Right cardiac atrium (tissue), 5 donors: ENCODE data around the gene TRMT6. TPM values are rescaled to one million over a fixed set of nuclear protein-coding genes. Genes with fewer than 3 reads are reported as not detected.

ENCODE experiments used
- ATAC-seq, 2 donors: fragments of 200-7000 bp; cut with Tn5 transposase; one replicate each; pipeline versions ENCODE4 v1.8.0 to v1.9.1; 2020; ENCODE audit warnings: moderate library complexity in 2 of 2, mild to moderate bottlenecking in 1 of 2
- DNase-seq, 3 donors: peaks; one replicate each; pipeline ENCODE4 v3.0.0-alpha.2; 2020
- H3K27ac ChIP-seq: one replicate; pipeline ENCODE4 v1.5.1; 2013; ENCODE audit warnings: mild to moderate bottlenecking, low read length, control low read depth, moderate library complexity
- H3K27me3 ChIP-seq: one replicate; pipeline ENCODE4 v1.6.1; 2013; ENCODE audit not compliant: control insufficient read depth, insufficient read depth
- H3K4me1 ChIP-seq: one replicate; pipeline ENCODE4 v1.6.1; 2013; ENCODE audit warnings: low read length; ENCODE audit not compliant: control insufficient read depth, insufficient read depth
- H3K4me3 ChIP-seq: one replicate; pipeline ENCODE4 v1.5.1; 2013; ENCODE audit warnings: low read length, control low read depth
- H3K9me3 ChIP-seq: one replicate; pipeline ENCODE4 v1.6.1; 2013; ENCODE audit warnings: low read length; ENCODE audit not compliant: control insufficient read depth
- WGBS: extraction: QIAGEN DNeasy Blood & Tissue Kit; methylation state at CpG from one replicate; pipeline ENCODE4 v1.1.7; 2013; 5-methylcytosine and 5-hydroxymethylcytosine counted together
- intact Hi-C, 4 donors: fragments of 100-400 bp; cut with DNase I; formaldehyde crosslinking; loops; one replicate each; pipeline versions ENCODE4 v1.11.0 to v1.14.0; 2022 to 2023
- long read RNA-seq, 4 donors: library from polyadenylated mRNA; unstranded; transcript quantifications; one replicate each; pipeline ENCODE4 v2.0.0, GENCODE V29; 2020 to 2021
- polyA plus RNA-seq: library from polyadenylated mRNA; stranded (reverse); fragments of 200-250 nt; gene quantifications from one replicate; pipeline ENCODE4 v1.2.3, GENCODE V29; 2013
- total RNA-seq, 4 donors: library from RNA; stranded (reverse); fragmentation: NEBNext Ultra II Directional; extraction: Animal tissue kit (Norgen Biotek cat#: 25700); gene quantifications; one replicate each; pipeline ENCODE4 v1.2.1, GENCODE V29; 2021
- donor health status: healthy with polysubstance abuse.
- donor health status: DM: no; HTN: yes; CAD: no.
- donor health status: DM: no; HTN: no; CAD: no.
- donor health status: DM: no; HTN: yes; CAD: no; lungs with severe emphysema.
- donor health status: DM: yes; HTN: yes; CAD: no.

The TRMT6 gene
- total RNA-seq (10 to 100 TPM in 1 of 4 donors, 1 to 10 TPM in 3; 8.9 to 11.0 (median 9.5) TPM), polyA plus RNA-seq (7.6 TPM)
- long read RNA-seq, donor 1, transcript TRMT6-201 (11 exons, 2,327 nt) = major isoform, 18 of 22 reads
- long read RNA-seq, donor 1, partial matches to known transcripts = 3 of 22 reads
- long read RNA-seq, donor 1, other reads (novel, unspliced or antisense) = 1 of 22 reads
- long read RNA-seq, donor 2, transcript TRMT6-201 (11 exons, 2,327 nt) = major isoform, 12 of 13 reads
- long read RNA-seq, donor 2, partial matches to known transcripts = 0 of 13 reads
- long read RNA-seq, donor 2, other reads (novel, unspliced or antisense) = 1 of 13 reads
- long read RNA-seq, donor 3, transcript TRMT6-201 (11 exons, 2,327 nt) = major isoform, 9 of 30 reads
- long read RNA-seq, donor 3, partial matches to known transcripts = 19 of 30 reads
- long read RNA-seq, donor 3, other reads (novel, unspliced or antisense) = 1 of 30 reads
- long read RNA-seq, donor 4, transcript TRMT6-201 (11 exons, 2,327 nt) = major isoform, 9 of 11 reads
- long read RNA-seq, donor 4, partial matches to known transcripts = 2 of 11 reads
- long read RNA-seq, donor 4, other reads (novel, unspliced or antisense) = 0 of 11 reads

GRCh38 chr20:5950271-5951031, at the start of gene TRMT6, which contains the start of gene MCM8:
Gene TRMT6 (minus strand): TSS chr20:5950533. CDS start chr20:5950405, 128 bp downstream.
Gene MCM8 (plus strand): TSS chr20:5950652. CDS start chr20:5952016, 1,364 bp downstream.
- intact Hi-C loops = no loop called here
- Histone ChIP-seq H3K27ac (peak within 1 kb of the TSS; percentile 47), H3K4me1 (no peaks in the 10 kb centered on the region), H3K4me3 (peak within 1 kb of the TSS; percentile 79), H3K9me3 (no peaks in the 10 kb centered on the region), H3K27me3 (no peaks in the 10 kb centered on the region)
- under 1% methylated on average over 61 of the region's 61 CpGs for WGBS
- peak; percentile 98 to 99 (median 98) for DNase-seq
- ATAC-seq = peak; percentile 100

- Histone ChIP-seq H3K9me3 (no peaks in the 10 kb centered on the region), H3K4me3 (no peak overlapping the region), H3K27ac (no peak overlapping the region), H3K4me1 (no peaks in the 10 kb centered on the region), H3K27me3 (no peaks in the 10 kb centered on the region)
- WGBS = 97% methylated on average over 9 of the region's 9 CpGs
- no peak for ATAC-seq
- intact Hi-C loops = no loop called here
- DNase-seq = peak in 1 of 3 donors; percentile 37
Observed at GRCh38 chr20:5999783-6000182, 49.5 kb upstream of the TRMT6 start.

GRCh38 chr20:5996765-5997164, 46.4 kb upstream of the TRMT6 start:
- 87% methylated on average over 1 of the region's 1 CpG for WGBS
- no peaks in the 10 kb centered on the region for H3K9me3 ChIP-seq
- H3K4me1 ChIP-seq = no peaks in the 10 kb centered on the region
- intact Hi-C loops = no loop called here
- H3K4me3 ChIP-seq = no peak overlapping the region
- DNase-seq = no peak
- no peak for ATAC-seq
- H3K27me3 ChIP-seq = no peaks in the 10 kb centered on the region
- no peak overlapping the region for H3K27ac ChIP-seq

GRCh38 chr20:5991623-5992441, 41.5 kb upstream of the TRMT6 start:
- Histone ChIP-seq H3K27ac (no peak overlapping the region), H3K27me3 (no peaks in the 10 kb centered on the region), H3K9me3 (no peaks in the 10 kb centered on the region), H3K4me3 (no peak overlapping the region), H3K4me1 (no peaks in the 10 kb centered on the region)
- intact Hi-C loops = no loop called here
- no peak for DNase-seq
- ATAC-seq = no peak
- 91% methylated on average over 2 of the region's 2 CpGs for WGBS

GRCh38 chr20:5990946-5991345, 40.6 kb upstream of the TRMT6 start:
- H3K4me1 ChIP-seq = no peaks in the 10 kb centered on the region
- 90% methylated on average over 3 of the region's 3 CpGs for WGBS
- no peaks in the 10 kb centered on the region for H3K9me3 ChIP-seq
- DNase-seq (no peak), ATAC-seq (no peak)
- intact Hi-C loops = no loop called here
- no peak overlapping the region for H3K4me3 ChIP-seq
- H3K27me3 ChIP-seq = no peaks in the 10 kb centered on the region
- H3K27ac ChIP-seq = no peak overlapping the region

GRCh38 chr20:5989539-5989938, 39.2 kb upstream of the TRMT6 start:
- intact Hi-C loops = no loop called here
- ATAC-seq = no peak
- Histone ChIP-seq H3K27me3 (no peaks in the 10 kb centered on the region), H3K27ac (no peak overlapping the region), H3K4me3 (no peak overlapping the region), H3K4me1 (no peaks in the 10 kb centered on the region), H3K9me3 (no peaks in the 10 kb centered on the region)
- no peak for DNase-seq
- 97% methylated on average over 1 of the region's 1 CpG for WGBS

GRCh38 chr20:5987383-5987782, 37.0 kb upstream of the TRMT6 start:
- ATAC-seq (no peak), DNase-seq (no peak)
- WGBS = 94% methylated on average over 2 of the region's 2 CpGs
- no peak overlapping the region for H3K27ac ChIP-seq
- H3K27me3 ChIP-seq = no peaks in the 10 kb centered on the region
- no peaks in the 10 kb centered on the region for H3K9me3 ChIP-seq
- H3K4me1 ChIP-seq = no peaks in the 10 kb centered on the region
- H3K4me3 ChIP-seq = no peak overlapping the region
- intact Hi-C loops = no loop called here

- DNase-seq = no peak
- Histone ChIP-seq H3K9me3 (no peaks in the 10 kb centered on the region), H3K4me1 (no peaks in the 10 kb centered on the region), H3K27me3 (no peaks in the 10 kb centered on the region), H3K4me3 (no peak overlapping the region), H3K27ac (no peak overlapping the region)
- intact Hi-C loops = no loop called here
- 84% methylated on average over 5 of the region's 5 CpGs for WGBS
- no peak for ATAC-seq
Observed at GRCh38 chr20:5980720-5981538, 30.6 kb upstream of the TRMT6 start.

- no peaks in the 10 kb centered on the region for H3K4me1 ChIP-seq
- DNase-seq (no peak), ATAC-seq (no peak)
- no peaks in the 10 kb centered on the region for H3K9me3 ChIP-seq
- H3K4me3 ChIP-seq = no peak overlapping the region
- 97% methylated on average over 4 of the region's 4 CpGs for WGBS
- H3K27ac ChIP-seq = no peak overlapping the region
- intact Hi-C loops = no loop called here
- no peaks in the 10 kb centered on the region for H3K27me3 ChIP-seq
Observed at GRCh38 chr20:5979801-5980200, 29.5 kb upstream of the TRMT6 start.

- H3K4me1 ChIP-seq = no peaks in the 10 kb centered on the region
- ATAC-seq (no peak), DNase-seq (no peak)
- no peak overlapping the region for H3K27ac ChIP-seq
- no peaks in the 10 kb centered on the region for H3K9me3 ChIP-seq
- 94% methylated on average over 1 of the region's 1 CpG for WGBS
- H3K27me3 ChIP-seq = no peaks in the 10 kb centered on the region
- H3K4me3 ChIP-seq = no peak overlapping the region
- intact Hi-C loops = no loop called here
Observed at GRCh38 chr20:5977975-5978374, 27.6 kb upstream of the TRMT6 start.
